IMR-90 (cell line): ENCODE data around the gene TMEM179. TPM values are rescaled to one million over a fixed set of nuclear protein-coding genes. Genes with fewer than 3 reads are reported as not detected.

Experiments used
- ATAC-seq: fragments of 200-7000 bp; cut with Tn5 transposase; 2 replicates; pipeline ENCODE4 v1.9.1; 2020; ENCODE audit warnings: low read depth, mild to moderate bottlenecking, moderate library complexity
- BruUV-seq: library from RNA; stranded (reverse); fragments of 400-500 nt; replicated peaks from 2 replicates; lab custom pipeline; 2021; lab: Mats Ljungman, UMichigan
- CTCF ChIA-PET: fragments of 300-600 bp; formaldehyde crosslinking; extraction: SDS; loops from one replicate; lab custom pipeline; 2021; ENCODE audit warnings: antibody characterized with exemption; lab: Yijun Ruan, JAX
- POLR2A ChIA-PET: fragments of 300-600 bp; sonication (Branson Sonifier 250); formaldehyde crosslinking; loops from one replicate; lab custom pipeline; 2022; ENCODE audit warnings: antibody characterized with exemption; ENCODE audit not compliant: unreplicated experiment; lab: Charles Lee
- DNase-seq: peaks from one replicate; pipeline ENCODE4 v3.0.0; 2013
- H2AFZ ChIP-seq: replicated peaks from 2 replicates; pipeline ENCODE3; 2013; ENCODE audit warnings: low read length, mild to moderate bottlenecking; ENCODE audit not compliant: poor library complexity
- H2AK5ac ChIP-seq: 2 replicates; pipeline ENCODE4 v1.6.1; 2013; ENCODE audit warnings: low read depth, low read length, inconsistent platforms
- H2AK9ac ChIP-seq: replicated peaks from 2 replicates; pipeline ENCODE3; 2013; ENCODE audit warnings: mild to moderate bottlenecking, low read depth, low read length, moderate library complexity; ENCODE audit not compliant: poor library complexity
- H2BK120ac ChIP-seq: 2 replicates; pipeline ENCODE4 v1.6.1; 2013; ENCODE audit warnings: low read depth, low read length, inconsistent platforms
- H2BK15ac ChIP-seq: 3 replicates; pipeline ENCODE4 v1.6.1; 2013; ENCODE audit warnings: low read depth, low read length, inconsistent platforms
- H2BK20ac ChIP-seq: 2 replicates; pipeline ENCODE4 v1.6.1; 2013; ENCODE audit warnings: low read depth, mild to moderate bottlenecking, inconsistent platforms, low read length, moderate library complexity
- H2BK5ac ChIP-seq: 2 replicates; pipeline ENCODE4 v1.6.1; 2013; ENCODE audit warnings: mild to moderate bottlenecking, low read depth, low read length, inconsistent platforms; ENCODE audit not compliant: poor library complexity, severe bottlenecking
- H3K14ac ChIP-seq: replicated peaks from 2 replicates; pipeline ENCODE4 v1.6.1; 2013; ENCODE audit warnings: low read depth, low read length, inconsistent platforms
- H3K18ac ChIP-seq: 2 replicates; pipeline ENCODE4 v1.6.1; 2013; ENCODE audit warnings: low read depth, low read length, control low read depth
- H3K23ac ChIP-seq: 2 replicates; pipeline ENCODE4 v1.6.1; 2013; ENCODE audit warnings: low read depth, low read length, inconsistent platforms
- H3K27ac ChIP-seq: 2 replicates; pipeline ENCODE4 v1.5.1; 2013; ENCODE audit warnings: mild to moderate bottlenecking, control low read depth, low read length; ENCODE audit not compliant: insufficient read depth
- H3K27me3 ChIP-seq: 2 replicates; pipeline ENCODE4 v1.6.1; 2013; ENCODE audit warnings: low read length; ENCODE audit not compliant: control insufficient read depth, insufficient read depth
- H3K36me3 ChIP-seq: 2 replicates; pipeline ENCODE4 v1.6.1; 2013; ENCODE audit warnings: low read length, mixed read lengths; ENCODE audit not compliant: control insufficient read depth, insufficient read depth
- H3K4ac ChIP-seq: 2 replicates; pipeline ENCODE4 v1.6.1; 2013; ENCODE audit warnings: low read depth, low read length, inconsistent platforms
- H3K4me1 ChIP-seq: 2 replicates; pipeline ENCODE4 v1.6.1; 2013; ENCODE audit warnings: low read length, mixed read lengths; ENCODE audit not compliant: control insufficient read depth, insufficient read depth
- H3K4me2 ChIP-seq: 2 replicates; pipeline ENCODE4 v1.6.1; 2013; ENCODE audit warnings: low read depth, mild to moderate bottlenecking, control low read depth, low read length, moderate library complexity
- H3K4me3 ChIP-seq: 2 replicates; pipeline ENCODE4 v1.5.1; 2013; ENCODE audit warnings: low read depth, mild to moderate bottlenecking, control low read depth, low read length, moderate library complexity; ENCODE audit not compliant: insufficient read depth
- H3K56ac ChIP-seq: 2 replicates; pipeline ENCODE4 v1.6.1; 2013; ENCODE audit warnings: low read length, inconsistent platforms; ENCODE audit not compliant: insufficient read depth; ENCODE audit errors: extremely low read depth
- H3K79me1 ChIP-seq, 2 experiments: 2 replicates each; pipeline ENCODE4 v1.6.1; 2013; ENCODE audit warnings: low read length in 2 of 2, inconsistent platforms in 1 of 2, low read depth in 1 of 2
- H3K9ac ChIP-seq: 2 replicates; pipeline ENCODE4 v1.6.1; 2013; ENCODE audit warnings: low read depth, low read length, control low read depth
- H3K9me1 ChIP-seq: 2 replicates; pipeline ENCODE4 v1.6.1; 2013; ENCODE audit warnings: low read length, inconsistent platforms; ENCODE audit not compliant: insufficient read depth
- H3K9me3 ChIP-seq: 2 replicates; pipeline ENCODE4 v1.6.1; 2013; ENCODE audit warnings: low read length; ENCODE audit not compliant: control insufficient read depth, insufficient read depth
- H4K20me1 ChIP-seq: 2 replicates; pipeline ENCODE4 v1.6.1; 2013; ENCODE audit warnings: low read length, inconsistent platforms; ENCODE audit not compliant: insufficient read depth
- H4K5ac ChIP-seq: 2 replicates; pipeline ENCODE4 v1.6.1; 2013; ENCODE audit warnings: mild to moderate bottlenecking, low read depth, low read length, control low read depth
- H4K8ac ChIP-seq, 2 experiments: 2 replicates each; pipeline ENCODE4 v1.6.1; 2013; ENCODE audit warnings: low read depth in 2 of 2, low read length in 2 of 2, control low read depth in 1 of 2, inconsistent platforms in 1 of 2
- H4K91ac ChIP-seq: 2 replicates; pipeline ENCODE4 v1.6.1; 2013; ENCODE audit warnings: low read depth, low read length, inconsistent platforms; ENCODE audit not compliant: insufficient read depth
- BHLHE40 ChIP-seq: fragments of 150-350 bp; IDR thresholded peaks from 2 replicates; pipeline ENCODE4 v1.6.1; 2016; ENCODE audit warnings: mild to moderate bottlenecking, low read depth, low read length
- CEBPB ChIP-seq: IDR thresholded peaks from 2 replicates; pipeline ENCODE4 v1.6.1; 2012; ENCODE audit warnings: low read depth, low read length, improper control_type of control experiment
- CHD1 ChIP-seq: IDR thresholded peaks from 2 replicates; pipeline ENCODE4 v1.6.1; 2012; ENCODE audit warnings: low read depth, low read length, improper control_type of control experiment
- CTCF ChIP-seq: conservative IDR thresholded peaks from 2 replicates; pipeline ENCODE4 v1.5.1; 2012; ENCODE audit warnings: mild to moderate bottlenecking, low read depth, low read length, improper control_type of control experiment
- ELK1 ChIP-seq: fragments of 150-350 bp; IDR thresholded peaks from 2 replicates; pipeline ENCODE4 v1.6.1; 2016; ENCODE audit warnings: low read depth, mild to moderate bottlenecking, low read length, moderate library complexity, borderline replicate concordance
- FOS ChIP-seq: fragments of 150-350 bp; IDR thresholded peaks from 2 replicates; pipeline ENCODE4 v1.6.1; 2016; ENCODE audit warnings: low read depth, low read length
- MAFK ChIP-seq: IDR thresholded peaks from 2 replicates; pipeline ENCODE4 v1.6.1; 2012; ENCODE audit warnings: low read depth, low read length, improper control_type of control experiment
- MAZ ChIP-seq: IDR thresholded peaks from 2 replicates; pipeline ENCODE4 v1.6.1; 2012; ENCODE audit warnings: low read depth, mild to moderate bottlenecking, low read length, improper control_type of control experiment, moderate library complexity, borderline replicate concordance
- MXI1 ChIP-seq: IDR thresholded peaks from 2 replicates; pipeline ENCODE4 v1.6.1; 2012; ENCODE audit warnings: low read depth, mild to moderate bottlenecking, low read length, moderate library complexity, borderline replicate concordance
- POLR2A ChIP-seq: IDR thresholded peaks from 2 replicates; pipeline ENCODE4 v1.6.1; 2012; ENCODE audit warnings: mild to moderate bottlenecking, low read depth, low read length
- RAD21 ChIP-seq: IDR thresholded peaks from 2 replicates; pipeline ENCODE4 v1.6.1; 2012; ENCODE audit warnings: low read length, improper control_type of control experiment
- RCOR1 ChIP-seq: IDR thresholded peaks from 2 replicates; pipeline ENCODE4 v1.6.1; 2012; ENCODE audit warnings: mild to moderate bottlenecking, low read length, improper control_type of control experiment; ENCODE audit not compliant: insufficient replicate concordance
- RFX5 ChIP-seq: IDR thresholded peaks from 2 replicates; pipeline ENCODE4 v1.8.0; 2012; ENCODE audit warnings: low read depth, mild to moderate bottlenecking, low read length, moderate library complexity
- SMC3 ChIP-seq: fragments of 150-350 bp; IDR thresholded peaks from 2 replicates; pipeline ENCODE4 v1.6.1; 2016; ENCODE audit warnings: low read depth, mild to moderate bottlenecking, antibody characterized with exemption, low read length, moderate library complexity
- USF2 ChIP-seq: fragments of 150-350 bp; IDR thresholded peaks from 2 replicates; pipeline ENCODE4 v1.6.1; 2017; ENCODE audit warnings: mild to moderate bottlenecking, antibody characterized with exemption, low read length, low read depth
- WGBS, 2 experiments: methylation state at CpG; one replicate each; pipeline versions ENCODE4 v1.1.5 to v1.1.7; 2013; ENCODE audit warnings: missing lambda C conversion rate in 2 of 2; ENCODE audit not compliant: insufficient read length in 1 of 2; ENCODE audit errors: extremely low coverage in 2 of 2; 5-methylcytosine and 5-hydroxymethylcytosine counted together
- dilution Hi-C: fragments of 300-500 bp; cut with HindIII; formaldehyde crosslinking; loops from one replicate; pipeline ENCODE4 v1.14.3; 2018; ENCODE audit warnings: low sequenced_read_pairs; ENCODE audit not compliant: unreplicated experiment
- in situ Hi-C: fragments of 300-500 bp; cut with MboI; formaldehyde crosslinking; loops from 3 replicates; pipeline ENCODE4 v1.14.3; 2019; ENCODE audit warnings: low sequenced_read_pairs, inconsistent platforms, mixed read lengths
- intact Hi-C: fragments of 100-400 bp; cut with micrococcal nuclease; formaldehyde crosslinking; loops from 2 replicates; pipeline ENCODE4 v1.10.0; 2022
- polyA plus RNA-seq, 3 experiments: library from polyadenylated mRNA; depleted of rRNA; stranded (reverse); fragments of >200 nt; gene quantifications; 2 replicates each; pipeline ENCODE4 v1.2.3, GENCODE V29; 2012; ENCODE audit warnings: low replicate concordance in 1 of 3
- total RNA-seq: library from RNA; depleted of rRNA; stranded (reverse); fragments of >200 nt; gene quantifications from 2 replicates; pipeline ENCODE4 v1.2.3, GENCODE V29; 2012

The TMEM179 gene
- total and polyA plus RNA-seq, 2 of the 4 experiments (the other 2 are of a cell fraction), result not detected

- H3K9ac ChIP-seq, result no peak overlapping the region
- H4K5ac ChIP-seq, result no peak overlapping the region
- no peak overlapping the region for H3K18ac ChIP-seq
- no peaks in the 10 kb centered on the region for H4K20me1 ChIP-seq
- ChIA-PET POLR2A (no interaction called here), CTCF (no interaction called here)
- no TSS peak for BruUV-seq
- H3K27me3 ChIP-seq, result peaks cover 8% of the 10 kb centered on the region; the same call in 1 of the 2 replicates
- H3K4ac ChIP-seq, result no peak overlapping the region
- 75% methylated on average over 4 of the region's 24 CpGs; no CpG with 5 or more reads in 1 of the 2 experiments for WGBS, 2 experiments
- H2AK5ac ChIP-seq, result no peak overlapping the region
- ATAC-seq (no peak), DNase-seq (no peak)
- intact Hi-C loops, result no loop called here
- H3K4me2 ChIP-seq, result no peak overlapping the region
- H3K9me3 ChIP-seq, result no peaks in the 10 kb centered on the region
- no peaks in the 10 kb centered on the region for H3K36me3 ChIP-seq
- H3K79me1 ChIP-seq, result no peaks in the 10 kb centered on the region
- H2BK5ac ChIP-seq, result no peak overlapping the region
- dilution Hi-C loops, result no loop called here
- H2BK15ac ChIP-seq, result no peak overlapping the region
- no peak overlapping the region for H4K91ac ChIP-seq
- H3K4me1 ChIP-seq, result no peaks in the 10 kb centered on the region
- H2AFZ ChIP-seq, result no peak overlapping the region
- no peak overlapping the region for H4K8ac ChIP-seq
- H3K4me3 ChIP-seq, result no peak overlapping the region
- in situ Hi-C loops, result loop anchor here (25.0 kb wide), 1 partner anchor 464 kb away; the partner anchor contains the start of gene ASPG
- no peak overlapping the region for H3K27ac ChIP-seq
- no peak overlapping the region for H3K23ac ChIP-seq
- H3K14ac ChIP-seq, result no peak overlapping the region
- H2BK20ac ChIP-seq, result no peak overlapping the region
- no peak overlapping the region for H2BK120ac ChIP-seq
- H2AK9ac ChIP-seq, result no peak overlapping the region
- no peak overlapping the region for H3K56ac ChIP-seq
- H3K9me1 ChIP-seq, result no peaks in the 10 kb centered on the region
- no peak for TF ChIP-seq FOS
- no peak for TF ChIP-seq CTCF
- no peak for TF ChIP-seq ELK1
- no peak for TF ChIP-seq RAD21
- TF ChIP-seq BHLHE40, result no peak
- TF ChIP-seq RFX5, result no peak
- no peak for TF ChIP-seq MAFK
- TF ChIP-seq POLR2A, result no peak
- TF ChIP-seq RCOR1, result no peak
- no peak for TF ChIP-seq MAZ
- no peak for TF ChIP-seq CEBPB
- TF ChIP-seq SMC3, result no peak
- TF ChIP-seq CHD1, result no peak
- no peak for TF ChIP-seq USF2
- no peak for TF ChIP-seq MXI1
Observed at GRCh38 chr14:104550861-104551728, 53.5 kb downstream of the TMEM179 start.
